OCI-LY1 (cell line): ENCODE data around the gene LRP1.

Source experiments
- H2AFZ ChIP-seq: fragments of 200-600 bp; sonication (generic), shearing (Covaris generic); 2 replicates; pipeline ENCODE4 v1.6.0; 2014; ENCODE audit warnings: antibody characterized with exemption, mild to moderate bottlenecking, low read length
- H3F3A ChIP-seq: fragments of 200-600 bp; sonication (generic), shearing (Covaris generic); 2 replicates; pipeline ENCODE4 v1.6.0; 2014; ENCODE audit warnings: mild to moderate bottlenecking, antibody characterized with exemption, low read length, moderate library complexity; ENCODE audit not compliant: insufficient read depth
- H3K27ac ChIP-seq: fragments of 200-600 bp; sonication (generic); 2 replicates; pipeline ENCODE4 v1.5.1; 2014; ENCODE audit warnings: low read length, mixed run types, mild to moderate bottlenecking, low read depth; ENCODE audit not compliant: poor library complexity, severe bottlenecking
- H3K27me3 ChIP-seq: fragments of 200-600 bp; sonication (generic); 2 replicates; pipeline ENCODE4 v1.6.0; 2014; ENCODE audit warnings: antibody characterized with exemption, mild to moderate bottlenecking, low read length, moderate library complexity; ENCODE audit not compliant: insufficient read depth
- H3K36me3 ChIP-seq: fragments of 200-600 bp; sonication (generic); 2 replicates; pipeline ENCODE4 v1.6.1; 2014; ENCODE audit warnings: mild to moderate bottlenecking, antibody characterized with exemption, low read length, moderate library complexity, mixed read lengths; ENCODE audit not compliant: insufficient read depth
- H3K4me1 ChIP-seq: fragments of 200-600 bp; sonication (generic); 2 replicates; pipeline ENCODE4 v1.5.1; 2014; ENCODE audit warnings: mild to moderate bottlenecking, low read length, moderate library complexity; ENCODE audit not compliant: insufficient read depth, severe bottlenecking
- H3K4me2 ChIP-seq: fragments of 200-600 bp; sonication (generic), shearing (Covaris generic); 2 replicates; pipeline ENCODE4 v1.6.1; 2014; ENCODE audit warnings: low read length
- H3K4me3 ChIP-seq: fragments of 200-600 bp; sonication (generic); 2 replicates; pipeline ENCODE4 v1.5.1; 2014; ENCODE audit warnings: low read length, low read depth, mild to moderate bottlenecking, mixed read lengths; ENCODE audit not compliant: poor library complexity, severe bottlenecking
- H3K79me2 ChIP-seq: fragments of 200-600 bp; shearing (Covaris generic); 2 replicates; pipeline ENCODE4 v1.6.1; 2016; ENCODE audit warnings: mixed run types, low read length, mixed read lengths; ENCODE audit not compliant: insufficient read depth
- H3K9ac ChIP-seq: fragments of 200-600 bp; sonication (generic), shearing (Covaris generic); 2 replicates; pipeline ENCODE4 v1.6.1; 2014; ENCODE audit warnings: mild to moderate bottlenecking, low read length, mixed read lengths
- H3K9me2 ChIP-seq: fragments of 200-600 bp; sonication (generic), shearing (Covaris generic); 2 replicates; pipeline ENCODE4 v1.6.1; 2014; ENCODE audit warnings: low read depth, mild to moderate bottlenecking, low read length, mixed read lengths
- H3K9me3 ChIP-seq: fragments of 200-600 bp; shearing (Covaris generic); 2 replicates; pipeline ENCODE4 v1.6.1; 2014; ENCODE audit warnings: low read length, mixed read lengths
- H4K20me1 ChIP-seq: fragments of 200-600 bp; sonication (generic), shearing (Covaris generic); 2 replicates; pipeline ENCODE4 v1.6.0; 2016; ENCODE audit warnings: mild to moderate bottlenecking, low read length; ENCODE audit not compliant: insufficient read depth
- EZH2 ChIP-seq: fragments of 200-600 bp; sonication (generic), shearing (Covaris generic); IDR thresholded peaks from 2 replicates; pipeline ENCODE4 v1.8.0; 2017; ENCODE audit warnings: borderline replicate concordance, mixed run types, mild to moderate bottlenecking, antibody characterized with exemption, low read length, moderate library complexity, mixed read lengths
- TF ChIP-seq, protein P1 (sequence below): fragments of 200-600 bp; sonication (generic), shearing (Covaris generic); IDR thresholded peaks from 2 replicates; pipeline ENCODE4 v1.5.1; 2017; ENCODE audit warnings: mild to moderate bottlenecking, antibody characterized with exemption, low read length, moderate library complexity, mixed read lengths

LRP1 gene

DNA sequence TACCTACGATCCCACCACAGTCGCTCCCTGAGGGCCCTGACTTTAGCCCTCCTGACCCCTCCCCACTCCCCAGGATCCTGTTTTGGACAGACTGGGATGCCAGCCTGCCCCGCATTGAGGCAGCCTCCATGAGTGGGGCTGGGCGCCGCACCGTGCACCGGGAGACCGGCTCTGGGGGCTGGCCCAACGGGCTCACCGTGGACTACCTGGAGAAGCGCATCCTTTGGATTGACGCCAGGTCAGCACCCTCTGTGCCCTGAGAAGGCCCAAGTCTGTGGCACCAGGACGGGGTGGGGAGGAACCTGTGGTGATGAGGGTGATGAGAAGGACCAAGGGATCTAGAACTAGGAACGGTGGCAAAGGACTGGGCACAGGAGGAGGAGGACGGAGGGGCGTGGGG, 49.1 kb downstream of the LRP1 start:
- Histone ChIP-seq H2AFZ (no peak overlapping the region), H3K27me3 (peaks cover 6% of the 10 kb centered on the region; the same call in 1 of the 2 replicates), H3K9me3 (no peaks in the 10 kb centered on the region), H4K20me1 (no peaks in the 10 kb centered on the region), H3K36me3 (no peaks in the 10 kb centered on the region), H3K27ac (no peak overlapping the region), H3K9ac (no peak overlapping the region), H3K4me2 (0 out of 2 replicates have a peak overlapping the region, but pooled peaks have one; percentile 22), H3K4me1 (peaks cover 13% of the 10 kb centered on the region), H3F3A (no peaks in the 10 kb centered on the region), H3K79me2 (no peaks in the 10 kb centered on the region), H3K9me2 (no peaks in the 10 kb centered on the region), H3K4me3 (no peak overlapping the region)
- no peak for TF ChIP-seq EZH2
- TF ChIP-seq, protein P1, sequence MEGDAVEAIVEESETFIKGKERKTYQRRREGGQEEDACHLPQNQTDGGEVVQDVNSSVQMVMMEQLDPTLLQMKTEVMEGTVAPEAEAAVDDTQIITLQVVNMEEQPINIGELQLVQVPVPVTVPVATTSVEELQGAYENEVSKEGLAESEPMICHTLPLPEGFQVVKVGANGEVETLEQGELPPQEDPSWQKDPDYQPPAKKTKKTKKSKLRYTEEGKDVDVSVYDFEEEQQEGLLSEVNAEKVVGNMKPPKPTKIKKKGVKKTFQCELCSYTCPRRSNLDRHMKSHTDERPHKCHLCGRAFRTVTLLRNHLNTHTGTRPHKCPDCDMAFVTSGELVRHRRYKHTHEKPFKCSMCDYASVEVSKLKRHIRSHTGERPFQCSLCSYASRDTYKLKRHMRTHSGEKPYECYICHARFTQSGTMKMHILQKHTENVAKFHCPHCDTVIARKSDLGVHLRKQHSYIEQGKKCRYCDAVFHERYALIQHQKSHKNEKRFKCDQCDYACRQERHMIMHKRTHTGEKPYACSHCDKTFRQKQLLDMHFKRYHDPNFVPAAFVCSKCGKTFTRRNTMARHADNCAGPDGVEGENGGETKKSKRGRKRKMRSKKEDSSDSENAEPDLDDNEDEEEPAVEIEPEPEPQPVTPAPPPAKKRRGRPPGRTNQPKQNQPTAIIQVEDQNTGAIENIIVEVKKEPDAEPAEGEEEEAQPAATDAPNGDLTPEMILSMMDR: no peak

DNA sequence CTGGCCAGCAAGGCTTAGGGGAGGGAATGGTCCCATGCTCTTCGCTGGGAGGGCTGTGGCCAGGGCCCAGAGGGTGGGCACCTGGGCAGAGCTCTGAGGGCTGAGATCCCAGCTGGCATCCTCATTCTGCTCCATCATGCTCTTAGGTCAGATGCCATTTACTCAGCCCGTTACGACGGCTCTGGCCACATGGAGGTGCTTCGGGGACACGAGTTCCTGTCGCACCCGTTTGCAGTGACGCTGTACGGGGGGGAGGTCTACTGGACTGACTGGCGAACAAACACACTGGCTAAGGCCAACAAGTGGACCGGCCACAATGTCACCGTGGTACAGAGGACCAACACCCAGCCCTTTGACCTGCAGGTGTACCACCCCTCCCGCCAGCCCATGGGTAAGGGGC, 49.9 kb downstream of the LRP1 start:
- TF ChIP-seq EZH2: no peak
- TF ChIP-seq, protein P1: peak; percentile 11; the same call in 1 of the 2 replicates
- Histone ChIP-seq H3K4me3 (no peak overlapping the region), H3K9me3 (no peaks in the 10 kb centered on the region), H3K4me1 (peaks cover 13% of the 10 kb centered on the region), H3K79me2 (no peaks in the 10 kb centered on the region), H3F3A (no peaks in the 10 kb centered on the region), H3K9me2 (no peaks in the 10 kb centered on the region), H3K27ac (no peak overlapping the region), H3K27me3 (peaks cover 6% of the 10 kb centered on the region; the same call in 1 of the 2 replicates), H3K4me2 (peak overlapping the region; percentile 22; the same call in 1 of the 2 replicates), H2AFZ (no peak overlapping the region), H3K36me3 (no peaks in the 10 kb centered on the region), H3K9ac (no peak overlapping the region), H4K20me1 (no peaks in the 10 kb centered on the region)

DNA sequence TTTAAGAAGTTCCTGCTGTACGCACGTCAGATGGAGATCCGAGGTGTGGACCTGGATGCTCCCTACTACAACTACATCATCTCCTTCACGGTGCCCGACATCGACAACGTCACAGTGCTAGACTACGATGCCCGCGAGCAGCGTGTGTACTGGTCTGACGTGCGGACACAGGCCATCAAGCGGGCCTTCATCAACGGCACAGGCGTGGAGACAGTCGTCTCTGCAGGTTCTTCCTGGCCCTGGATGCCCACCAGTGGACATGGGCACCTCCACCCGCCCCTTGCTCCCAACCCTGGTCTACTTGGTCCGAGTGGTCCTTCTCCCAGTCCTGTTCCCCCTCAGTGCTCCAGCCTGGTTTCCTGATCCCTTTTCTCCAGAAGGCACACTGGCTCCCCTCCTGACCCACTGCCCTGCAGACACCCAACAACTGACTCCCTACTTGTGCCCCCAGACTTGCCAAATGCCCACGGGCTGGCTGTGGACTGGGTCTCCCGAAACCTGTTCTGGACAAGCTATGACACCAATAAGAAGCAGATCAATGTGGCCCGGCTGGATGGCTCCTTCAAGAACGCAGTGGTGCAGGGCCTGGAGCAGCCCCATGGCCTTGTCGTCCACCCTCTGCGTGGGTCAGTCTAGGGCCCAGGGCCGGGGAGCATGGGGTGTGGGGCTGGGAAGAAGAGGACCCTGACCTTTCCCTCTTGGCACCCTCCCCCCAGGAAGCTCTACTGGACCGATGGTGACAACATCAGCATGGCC, 51.2 kb downstream of the LRP1 start:
- Histone ChIP-seq H3K9ac (no peak overlapping the region), H2AFZ (no peak overlapping the region), H3K9me2 (no peaks in the 10 kb centered on the region), H3K27ac (no peak overlapping the region), H4K20me1 (no peaks in the 10 kb centered on the region), H3K4me3 (no peak overlapping the region), H3K27me3 (peaks cover 6% of the 10 kb centered on the region; the same call in 1 of the 2 replicates), H3K79me2 (no peaks in the 10 kb centered on the region), H3F3A (no peaks in the 10 kb centered on the region), H3K4me1 (peaks cover 13% of the 10 kb centered on the region), H3K4me2 (no peak overlapping the region), H3K9me3 (no peaks in the 10 kb centered on the region), H3K36me3 (no peaks in the 10 kb centered on the region)
- no peak for TF ChIP-seq EZH2
- TF ChIP-seq, protein P1: no peak
